Activated CD8-positive, alpha-beta memory T cell treated with anti-CD3 and anti-CD28 coated beads for 36 hours (primary cell): ENCODE measurements around the gene STK32C. TPM values are rescaled to one million over a fixed set of nuclear protein-coding genes. Genes with fewer than 3 reads are reported as not detected.
"Not testable (repeated sequence)": the region's sequence is repeated elsewhere in the genome, so short reads cannot be mapped to it uniquely, and the experiment has no call there.

Source experiments
- CTCF ChIA-PET: fragments of 350-600 bp; sonication (Branson Sonifier 250); formaldehyde crosslinking; loops from one replicate; lab custom pipeline; 2021; ENCODE audit warnings: antibody characterized with exemption; lab: Charles Lee
- POLR2A ChIA-PET: fragments of 350-600 bp; sonication (Branson Sonifier 250); formaldehyde crosslinking; loops from one replicate; lab custom pipeline; 2021; ENCODE audit warnings: antibody characterized with exemption; lab: Charles Lee
- total RNA-seq, 2 experiments: library from RNA; stranded (reverse); gene quantifications; one replicate each; pipeline ENCODE4 v1.2.3, GENCODE V29; 2021

Gene STK32C
- total RNA-seq, 2 experiments from 2014 or later = 15.7 to 16.3 TPM

GRCh38 chr10:132169766-132170560 is 137.8 kb downstream of the STK32C start:
- ChIA-PET CTCF (no interaction called here), POLR2A (no interaction called here)

GRCh38 chr10:132169031-132169765 is 138.6 kb downstream of the STK32C start:
- CTCF ChIA-PET = no interaction called here
- POLR2A ChIA-PET = no interaction called here

GRCh38 chr10:132168571-132169030 is 139.1 kb downstream of the STK32C start:
- ChIA-PET POLR2A (no interaction called here), CTCF (interaction anchor here (1.2 kb wide), 1 partner anchor 24 kb away, joined by 3 read pairs; no protein-coding TSS in a partner anchor)

- POLR2A ChIA-PET = no interaction called here
These were observed 139.8 kb downstream of the STK32C start for GRCh38 chr10:132167976-132168375.

GRCh38 chr10:132167041-132167674 is 140.6 kb downstream of the STK32C start:
- ChIA-PET CTCF (interaction anchor here (1.2 kb wide), 1 partner anchor 26 kb away, joined by 3 read pairs; no protein-coding TSS in a partner anchor), POLR2A (no interaction called here)

More at GRCh38 chr10:132167976-132168375, 139.8 kb downstream of the STK32C start:
- CTCF ChIA-PET = interaction anchor here (1.2 kb wide), 1 partner anchor 25 kb away, joined by 3 read pairs; no protein-coding TSS in a partner anchor

GRCh38 chr10:132166216-132166950 is 141.4 kb downstream of the STK32C start:
- CTCF ChIA-PET = no interaction called here
- POLR2A ChIA-PET = no interaction called here

GRCh38 chr10:132165416-132165980 is 142.3 kb downstream of the STK32C start:
- POLR2A ChIA-PET = no interaction called here
- CTCF ChIA-PET = no interaction called here

- POLR2A ChIA-PET = interaction anchor here (0.6 kb wide), 1 partner anchor 184 kb away, joined by 4 read pairs; no protein-coding TSS in a partner anchor
- CTCF ChIA-PET = no interaction called here
These were observed 142.9 kb downstream of the STK32C start for GRCh38 chr10:132164761-132165278.

GRCh38 chr10:132163826-132164515 is 143.8 kb downstream of the STK32C start:
- ChIA-PET CTCF (no interaction called here), POLR2A (interaction anchor here (0.6 kb wide), 1 partner anchor 183 kb away, joined by 4 read pairs; no protein-coding TSS in a partner anchor)

- ChIA-PET CTCF (no interaction called here), POLR2A (no interaction called here)
These were observed 144.4 kb downstream of the STK32C start for GRCh38 chr10:132163278-132163765.

- CTCF ChIA-PET = no interaction called here
- POLR2A ChIA-PET = no interaction called here
These were observed 145.0 kb downstream of the STK32C start for GRCh38 chr10:132162590-132163277.

GRCh38 chr10:132162021-132162531 is 145.7 kb downstream of the STK32C start:
- POLR2A ChIA-PET = no interaction called here
- CTCF ChIA-PET = no interaction called here

- CTCF ChIA-PET = not testable (repeated sequence)
These were observed 146.7 kb downstream of the STK32C start for GRCh38 chr10:132160834-132161622.

GRCh38 chr10:132160231-132160630 is 147.5 kb downstream of the STK32C start:
- POLR2A ChIA-PET, CTCF ChIA-PET: not testable (repeated sequence)

More at GRCh38 chr10:132160834-132161622, 146.7 kb downstream of the STK32C start:
- POLR2A ChIA-PET = not testable (repeated sequence)

- POLR2A ChIA-PET, CTCF ChIA-PET: not testable (repeated sequence)
These were observed 148.2 kb downstream of the STK32C start for GRCh38 chr10:132159302-132160230.
